Epithelial cell of proximal tubule (primary cell): Measurements from ENCODE around the gene TMEM95. TPM values are rescaled to one million over a fixed set of nuclear protein-coding genes. Genes with fewer than 3 reads are reported as not detected.
"Not testable (repeated sequence)": the region's sequence is repeated elsewhere in the genome, so short reads cannot be mapped to it uniquely, and the experiment has no call there.

Source experiments
- DNase-seq: peaks from one replicate; pipeline ENCODE4 v3.0.0-alpha.2; 2011; ENCODE audit warnings: low read depth
- H3K4me3 ChIP-seq: 2 replicates; pipeline ENCODE4 v1.5.1; 2011; ENCODE audit warnings: low read depth, mild to moderate bottlenecking, low read length
- total RNA-seq: library from RNA; depleted of rRNA; stranded (reverse); fragments of >200 nt; gene quantifications from 2 replicates; pipeline ENCODE4 v1.2.3, GENCODE V29; 2015
- TF ChIP-seq, protein P1 (sequence below): conservative IDR thresholded peaks from 2 replicates; pipeline ENCODE4 v1.5.1; 2012; ENCODE audit warnings: low read depth, mild to moderate bottlenecking, low read length

TMEM95 gene
- total RNA-seq, 1 donor from 2014 or later = not detected

- TF ChIP-seq, protein P1, sequence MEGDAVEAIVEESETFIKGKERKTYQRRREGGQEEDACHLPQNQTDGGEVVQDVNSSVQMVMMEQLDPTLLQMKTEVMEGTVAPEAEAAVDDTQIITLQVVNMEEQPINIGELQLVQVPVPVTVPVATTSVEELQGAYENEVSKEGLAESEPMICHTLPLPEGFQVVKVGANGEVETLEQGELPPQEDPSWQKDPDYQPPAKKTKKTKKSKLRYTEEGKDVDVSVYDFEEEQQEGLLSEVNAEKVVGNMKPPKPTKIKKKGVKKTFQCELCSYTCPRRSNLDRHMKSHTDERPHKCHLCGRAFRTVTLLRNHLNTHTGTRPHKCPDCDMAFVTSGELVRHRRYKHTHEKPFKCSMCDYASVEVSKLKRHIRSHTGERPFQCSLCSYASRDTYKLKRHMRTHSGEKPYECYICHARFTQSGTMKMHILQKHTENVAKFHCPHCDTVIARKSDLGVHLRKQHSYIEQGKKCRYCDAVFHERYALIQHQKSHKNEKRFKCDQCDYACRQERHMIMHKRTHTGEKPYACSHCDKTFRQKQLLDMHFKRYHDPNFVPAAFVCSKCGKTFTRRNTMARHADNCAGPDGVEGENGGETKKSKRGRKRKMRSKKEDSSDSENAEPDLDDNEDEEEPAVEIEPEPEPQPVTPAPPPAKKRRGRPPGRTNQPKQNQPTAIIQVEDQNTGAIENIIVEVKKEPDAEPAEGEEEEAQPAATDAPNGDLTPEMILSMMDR = no peak
- H3K4me3 ChIP-seq = no peak overlapping the region
- DNase-seq = no peak
Measured at GRCh38 chr17:7356756-7357155, 1.8 kb downstream of the TMEM95 start.

GRCh38 chr17:7357381-7357780, 2.4 kb downstream of the TMEM95 start:
- TF ChIP-seq, protein P1 = no peak
- no peak overlapping the region for H3K4me3 ChIP-seq
- no peak for DNase-seq

GRCh38 chr17:7361906-7362305, 7.0 kb downstream of the TMEM95 start:
- TF ChIP-seq, protein P1 = no peak
- DNase-seq = no peak
- no peak overlapping the region for H3K4me3 ChIP-seq

GRCh38 chr17:7363311-7363710, 8.4 kb downstream of the TMEM95 start:
- H3K4me3 ChIP-seq = no peak overlapping the region
- TF ChIP-seq, protein P1 = no peak
- DNase-seq = no peak

DNA sequence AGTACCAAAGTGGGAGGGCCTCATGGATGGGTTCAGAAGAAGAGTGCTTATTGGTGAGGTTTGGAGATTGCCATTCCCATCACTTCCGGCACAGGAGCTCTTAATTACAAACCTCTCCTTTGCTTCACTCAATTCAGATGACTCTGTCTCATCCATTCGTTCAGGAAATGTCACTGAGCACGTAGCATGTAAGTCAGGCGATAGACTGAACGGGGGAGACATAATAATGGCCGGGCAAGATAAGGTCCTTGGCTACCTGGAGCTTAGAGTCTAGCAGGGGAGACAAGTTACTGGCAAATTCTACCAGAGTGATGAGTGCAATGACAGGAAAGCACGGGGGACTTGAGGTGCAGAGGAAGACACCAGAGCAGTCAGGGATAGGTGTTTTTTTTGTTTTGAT, 11.0 kb downstream of the TMEM95 start:
- not testable (repeated sequence) for H3K4me3 ChIP-seq, DNase-seq

DNA sequence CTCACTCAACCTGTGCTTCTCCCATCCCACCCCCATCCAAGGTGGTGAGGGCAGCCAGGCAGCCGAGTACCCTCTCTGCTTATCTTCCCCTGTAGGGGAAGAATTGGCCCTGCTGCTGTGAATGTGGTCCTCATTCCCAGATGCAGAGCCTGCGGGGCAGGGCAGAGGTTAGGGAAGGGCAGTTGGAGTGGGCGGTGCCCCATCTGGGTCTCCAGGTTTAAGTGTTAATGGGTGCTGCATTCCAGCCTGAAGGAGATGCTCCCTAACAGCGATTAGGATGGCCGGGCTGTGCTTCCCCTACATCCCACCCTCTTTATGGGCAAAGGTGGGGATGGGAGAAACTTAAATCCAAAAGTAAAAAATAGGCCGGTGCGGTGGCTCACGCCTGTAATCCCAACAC, 12.1 kb downstream of the TMEM95 start:
- TF ChIP-seq, protein P1 = no peak
- no peak for DNase-seq
- no peak overlapping the region for H3K4me3 ChIP-seq

DNA sequence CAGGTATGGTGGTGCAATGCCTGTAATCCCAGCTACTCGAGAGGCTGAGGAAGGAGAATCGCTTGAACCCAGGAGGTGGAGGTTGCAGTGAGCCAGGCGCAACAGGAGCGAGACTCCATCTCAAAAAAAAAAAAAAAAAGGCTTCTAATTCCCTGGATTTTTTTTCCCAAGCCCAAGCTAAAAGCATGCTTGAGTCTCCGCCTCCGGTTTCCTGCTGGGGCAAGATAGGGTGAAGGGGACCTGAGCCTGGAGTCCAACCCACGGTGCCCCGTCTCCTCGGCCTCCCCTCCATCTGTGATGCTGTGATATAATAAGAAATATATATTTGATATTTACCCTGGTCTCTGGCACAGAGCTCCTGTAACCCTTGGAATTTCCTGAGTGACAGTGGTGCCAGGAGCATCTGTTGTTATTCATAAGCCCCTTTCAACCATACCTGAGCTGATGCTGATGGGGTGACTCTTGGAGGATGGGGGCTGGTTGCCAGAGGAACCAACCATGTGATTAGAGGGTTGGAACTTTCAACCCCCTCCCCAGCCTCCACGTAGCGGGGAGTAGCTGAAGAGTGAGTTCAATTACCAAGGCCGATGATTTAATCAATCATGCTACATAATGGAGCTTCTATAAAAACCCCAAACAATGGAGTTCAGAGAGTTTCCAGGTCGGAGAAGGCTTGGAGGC, 13.1 kb downstream of the TMEM95 start:
- no peak overlapping the region for H3K4me3 ChIP-seq
- no peak for DNase-seq
- TF ChIP-seq, protein P1 = no peak

- DNase-seq, H3K4me3 ChIP-seq: not testable (repeated sequence)
Measured at GRCh38 chr17:7368599-7368994, 13.6 kb downstream of the TMEM95 start.
